Measurements from ENCODE around the gene SPPL2B. TPM values are rescaled to one million over a fixed set of nuclear protein-coding genes. Genes with fewer than 3 reads are reported as not detected.

The SPPL2B gene
- total and polyA plus RNA-seq, 9 of the 15 experiments (the other 6 are each of a cell fraction or from before 2014, with no cell fraction given), result 0.20 to 81.2 (median 15.1) TPM

- TF ChIP-seq CREM (IDR thresholded peaks at IDR 0.05; ENCODE audit: low read depth) (peak; percentile 75), KDM4B (IDR thresholded peaks at IDR 0.05; ENCODE audit: borderline replicate concordance in 2 of 2, low read depth in 1 of 2) (0 out of 4 replicates have a peak, but pooled peaks of 1 of the 2 experiments have one; percentile 51), ZNF445 (CRISPR knock-in tag; IDR thresholded peaks at IDR 0.05; ENCODE audit: low read depth) (no peak), PHF20 (IDR thresholded peaks at IDR 0.05; ENCODE audit: partially characterized antibody) (peak; percentile 86), NONO (IDR thresholded peaks at IDR 0.05; ENCODE audit: low read depth in 2 of 2, low read length in 1 of 2) (peak in 1 of 2 experiments; percentile 64; a peak in 2 of 4 replicates), HOXB6 (CRISPR knock-in tag; IDR thresholded peaks at IDR 0.05; ENCODE audit: borderline replicate concordance) (no peak), MLX (CRISPR knock-in tag; conservative IDR thresholded peaks at IDR 0.05) (no peak), SRSF7 (optimal IDR thresholded peaks at IDR 0.05; ENCODE audit: low read depth, low read length) (no peak), YY1 (IDR thresholded peaks at IDR 0.05; ENCODE audit: borderline replicate concordance in 1 of 3, control insufficient read depth in 1 of 3, extremely low read depth in 1 of 3, insufficient read depth in 3 of 3, insufficient read length in 1 of 3, insufficient replicate concordance in 2 of 3, low read depth in 1 of 3, low read length in 2 of 3) (peak; percentile 93 to 98 (median 97)), ATF4 (CRISPR knock-in tag; IDR thresholded peaks at IDR 0.05) (no peak), ATF2 (CRISPR knock-in tag; IDR thresholded peaks at IDR 0.05) (no peak), ZNF124 (CRISPR knock-in tag; IDR thresholded peaks at IDR 0.05) (no peak), PKNOX1 (IDR thresholded peaks at IDR 0.05) (no peak), EHMT2 (IDR thresholded peaks at IDR 0.05) (no peak), ZFPM2 (CRISPR knock-in tag; IDR thresholded peaks at IDR 0.05) (no peak), TSC22D4 (tag; IDR thresholded peaks at IDR 0.05) (no peak), ZNF263 (CRISPR knock-in tag; IDR thresholded peaks at IDR 0.05; ENCODE audit: borderline replicate concordance) (no peak), HDGF (IDR thresholded peaks at IDR 0.05) (no peak), CCNT2 (IDR thresholded peaks at IDR 0.05; ENCODE audit: borderline replicate concordance, extremely low read depth, insufficient read length, low read depth, low read length) (peak; percentile 80), THAP12 (CRISPR knock-in tag; IDR thresholded peaks at IDR 0.05) (peak; percentile 94)
Measured at GRCh38 chr19:2328401-2329148, at the start of gene SPPL2B, which contains the start of gene LSM7 (continued).

All from K562 (cell line).